ENCODE data around the gene PRSS50.

The PRSS50 gene

DNA sequence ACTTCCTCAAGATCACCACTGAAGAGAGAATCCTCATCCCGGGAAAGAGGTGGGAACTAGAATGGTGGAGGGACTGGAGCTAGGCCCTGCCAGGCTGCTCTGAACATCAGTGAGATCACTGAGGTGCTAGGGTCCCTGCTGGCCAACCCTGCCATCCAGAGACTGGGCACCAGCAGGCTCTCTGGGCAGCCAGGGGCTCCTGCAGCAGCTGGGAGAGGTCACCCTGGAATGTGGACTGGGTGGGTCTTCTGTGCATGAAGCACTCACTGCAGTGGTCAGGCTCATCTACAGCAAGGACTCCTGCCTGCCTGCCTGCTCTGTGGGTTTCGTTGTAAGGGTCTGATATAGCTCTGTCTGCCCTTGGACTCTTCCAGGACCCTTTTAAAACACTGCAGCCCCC, 49.1 kb downstream of the PRSS50 start:
- H3K4me3 ChIP-seq (ENCODE audit: low read depth, low read length) = no peak overlapping the region
- TF ChIP-seq, protein P1, sequence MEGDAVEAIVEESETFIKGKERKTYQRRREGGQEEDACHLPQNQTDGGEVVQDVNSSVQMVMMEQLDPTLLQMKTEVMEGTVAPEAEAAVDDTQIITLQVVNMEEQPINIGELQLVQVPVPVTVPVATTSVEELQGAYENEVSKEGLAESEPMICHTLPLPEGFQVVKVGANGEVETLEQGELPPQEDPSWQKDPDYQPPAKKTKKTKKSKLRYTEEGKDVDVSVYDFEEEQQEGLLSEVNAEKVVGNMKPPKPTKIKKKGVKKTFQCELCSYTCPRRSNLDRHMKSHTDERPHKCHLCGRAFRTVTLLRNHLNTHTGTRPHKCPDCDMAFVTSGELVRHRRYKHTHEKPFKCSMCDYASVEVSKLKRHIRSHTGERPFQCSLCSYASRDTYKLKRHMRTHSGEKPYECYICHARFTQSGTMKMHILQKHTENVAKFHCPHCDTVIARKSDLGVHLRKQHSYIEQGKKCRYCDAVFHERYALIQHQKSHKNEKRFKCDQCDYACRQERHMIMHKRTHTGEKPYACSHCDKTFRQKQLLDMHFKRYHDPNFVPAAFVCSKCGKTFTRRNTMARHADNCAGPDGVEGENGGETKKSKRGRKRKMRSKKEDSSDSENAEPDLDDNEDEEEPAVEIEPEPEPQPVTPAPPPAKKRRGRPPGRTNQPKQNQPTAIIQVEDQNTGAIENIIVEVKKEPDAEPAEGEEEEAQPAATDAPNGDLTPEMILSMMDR (IDR thresholded peaks at IDR 0.05; ENCODE audit: borderline replicate concordance, insufficient read depth, low read depth, low read length) = no peak

DNA sequence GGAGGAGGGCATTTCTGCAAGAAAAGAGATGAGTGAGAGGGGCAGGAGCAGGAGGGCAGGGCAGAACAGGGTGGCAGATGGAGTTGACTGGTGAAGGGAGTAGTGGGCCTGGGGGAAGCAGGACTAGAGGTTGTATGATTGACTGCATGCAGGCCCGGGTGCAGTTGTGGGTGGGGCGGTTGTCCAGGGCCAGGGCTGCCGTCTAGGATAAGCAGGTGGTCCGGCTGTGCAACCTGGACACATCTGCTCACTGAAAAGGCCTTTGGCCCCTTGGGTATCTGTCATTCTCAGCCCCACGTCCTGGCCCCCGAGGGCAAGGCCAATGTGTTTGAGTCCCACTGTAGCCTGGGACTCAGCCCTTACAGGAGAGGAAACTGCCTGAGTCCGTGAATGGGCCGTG, 49.6 kb downstream of the PRSS50 start:
- TF ChIP-seq, protein P1 (IDR thresholded peaks at IDR 0.05; ENCODE audit: borderline replicate concordance, insufficient read depth, low read depth, low read length) = no peak
- no peak overlapping the region for H3K4me3 ChIP-seq (ENCODE audit: low read depth, low read length)

DNA sequence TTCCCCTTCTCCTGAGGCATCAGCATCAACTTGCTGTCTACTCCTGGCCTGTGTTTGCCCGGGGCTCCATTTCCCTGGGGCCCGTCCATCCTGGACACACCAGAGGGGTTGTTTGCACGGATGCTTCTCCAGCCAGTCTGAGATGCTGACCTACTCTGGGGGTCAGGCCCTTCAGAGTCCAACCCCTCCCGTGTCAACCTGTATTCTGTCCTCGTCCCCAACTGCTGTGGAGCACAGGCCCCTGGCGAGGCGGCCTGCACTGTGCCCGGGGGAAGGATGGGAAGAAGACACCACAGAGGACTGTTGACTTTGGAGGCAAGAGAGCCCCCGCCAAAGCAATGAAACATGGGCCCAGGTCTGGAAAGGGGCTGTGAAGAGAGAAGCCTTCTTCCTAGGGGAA, 50.0 kb downstream of the PRSS50 start:
- H3K4me3 ChIP-seq (ENCODE audit: low read depth, low read length) = no peak overlapping the region
- TF ChIP-seq, protein P1 (IDR thresholded peaks at IDR 0.05; ENCODE audit: borderline replicate concordance, insufficient read depth, low read depth, low read length) = no peak

GRCh38 chr3:46667061-46667621, 50.5 kb downstream of the PRSS50 start:
- TF ChIP-seq, protein P1 (IDR thresholded peaks at IDR 0.05; ENCODE audit: borderline replicate concordance, insufficient read depth, low read depth, low read length) = no peak
- no peak overlapping the region for H3K4me3 ChIP-seq (ENCODE audit: low read depth, low read length)

- TF ChIP-seq, protein P1 (IDR thresholded peaks at IDR 0.05; ENCODE audit: borderline replicate concordance, insufficient read depth, low read depth, low read length) = no peak
- H3K4me3 ChIP-seq (ENCODE audit: low read depth, low read length) = no peak overlapping the region
Measured at GRCh38 chr3:46666453-46666845, 51.2 kb downstream of the PRSS50 start.

GRCh38 chr3:46665763-46666452, 51.8 kb downstream of the PRSS50 start:
- TF ChIP-seq, protein P1 (IDR thresholded peaks at IDR 0.05; ENCODE audit: borderline replicate concordance, insufficient read depth, low read depth, low read length) = no peak

More at GRCh38 chr3:46665763-46666452, 51.8 kb downstream of the PRSS50 start:
- no peak overlapping the region for H3K4me3 ChIP-seq (ENCODE audit: low read depth, low read length)

Data from GM12875 (cell line).